Measurements from ENCODE around the gene RXFP2.

The RXFP2 gene

GRCh38 chr13:31767175-31767900 is 28.0 kb downstream of the RXFP2 start:
- DNase-seq (ENCODE audit: low spot score): peak; percentile 44

GRCh38 chr13:31768351-31768750 is 29.0 kb downstream of the RXFP2 start:
- DNase-seq (ENCODE audit: low spot score): no peak

- no peak for DNase-seq (ENCODE audit: low spot score)
Observed at GRCh38 chr13:31769575-31769974, 30.2 kb downstream of the RXFP2 start.

GRCh38 chr13:31772231-31772630 is 32.9 kb downstream of the RXFP2 start:
- DNase-seq (ENCODE audit: low spot score): no peak

- DNase-seq (ENCODE audit: low spot score): peak; percentile 19
Observed at GRCh38 chr13:31773538-31773937, 34.2 kb downstream of the RXFP2 start.

- no peak for DNase-seq (ENCODE audit: low spot score)
Observed at GRCh38 chr13:31774186-31774750, 34.9 kb downstream of the RXFP2 start.

GRCh38 chr13:31775148-31775547 is 35.8 kb downstream of the RXFP2 start:
- no peak for DNase-seq (ENCODE audit: low spot score)

- no peak for DNase-seq (ENCODE audit: low spot score)
Observed at GRCh38 chr13:31775686-31776085, 36.4 kb downstream of the RXFP2 start.

- DNase-seq (ENCODE audit: low spot score): no peak
Observed at GRCh38 chr13:31781064-31781463, 41.7 kb downstream of the RXFP2 start.

GRCh38 chr13:31786011-31786410 is 46.7 kb downstream of the RXFP2 start:
- no peak for DNase-seq (ENCODE audit: low spot score)

GRCh38 chr13:31790992-31791391 is 51.7 kb downstream of the RXFP2 start:
- DNase-seq (ENCODE audit: low spot score): no peak

GRCh38 chr13:31793246-31793645 is 53.9 kb downstream of the RXFP2 start:
- peak; percentile 26 for DNase-seq (ENCODE audit: low spot score)

- DNase-seq (ENCODE audit: low spot score): no peak
Observed at GRCh38 chr13:31794452-31794851, 55.1 kb downstream of the RXFP2 start.

GRCh38 chr13:31797154-31797775 is 57.9 kb downstream of the RXFP2 start:
- peak; percentile 37 for DNase-seq (ENCODE audit: low spot score)

- no peak for DNase-seq (ENCODE audit: low spot score)
Observed at GRCh38 chr13:31798189-31798588, 58.9 kb downstream of the RXFP2 start.

- DNase-seq (ENCODE audit: low spot score): no peak
Observed at GRCh38 chr13:31801088-31801487, 61.8 kb downstream of the RXFP2 start.

GRCh38 chr13:31803311-31803710 is 64.0 kb downstream of the RXFP2 start:
- DNase-seq (ENCODE audit: low spot score): no peak

- DNase-seq (ENCODE audit: low spot score): no peak
Observed at GRCh38 chr13:31805841-31806240, 66.5 kb downstream of the RXFP2 start.

GRCh38 chr13:31807090-31807541 is 67.8 kb downstream of the RXFP2 start:
- no peak for DNase-seq (ENCODE audit: low spot score)

- DNase-seq (ENCODE audit: low spot score): no peak
Observed at GRCh38 chr13:31814536-31814935, 75.2 kb downstream of the RXFP2 start.

- DNase-seq (ENCODE audit: low spot score): no peak
Observed at GRCh38 chr13:31815361-31816144, 76.2 kb downstream of the RXFP2 start.

- DNase-seq (ENCODE audit: low spot score): no peak
Observed at GRCh38 chr13:31818236-31818635, 78.9 kb downstream of the RXFP2 start.
